T-cell (primary cell): ENCODE measurements around the gene ATG3. TPM values are rescaled to one million over a fixed set of nuclear protein-coding genes. Genes with fewer than 3 reads are reported as not detected.
"Not testable (repeated sequence)": the region's sequence is repeated elsewhere in the genome, so short reads cannot be mapped to it uniquely, and the experiment has no call there.

Experiments
- ATAC-seq, 4 experiments: fragments of 200-7000 bp in 3 of 4; fragments of 150-1000 bp in 1 of 4; cut with Tn5 transposase; replicated peaks in 1 of 4; 1 replicate in 3 of 4; 2 replicates in 1 of 4; pipeline ENCODE4 v1.10.0; 2021; ENCODE audit warnings: moderate library complexity in 3 of 4, mild to moderate bottlenecking in 2 of 4, moderate number of reproducible peaks in 1 of 4
- CTCF ChIA-PET, 2 donors: fragments of 300-600 bp; sonication (Branson Sonifier 250); formaldehyde crosslinking; loops; one replicate each; lab custom pipeline; 2022; ENCODE audit warnings: antibody characterized with exemption in 2 of 2; lab: Charles Lee
- POLR2A ChIA-PET, 2 donors: fragments of 300-600 bp; sonication (Branson Sonifier 250); formaldehyde crosslinking; loops; one replicate each; lab custom pipeline; 2022; ENCODE audit warnings: antibody characterized with exemption in 2 of 2; lab: Charles Lee
- DNase-seq, 35 experiments: peaks; one replicate each; pipeline versions ENCODE4 v3.0.0 to v3.0.0-alpha.2; 2013 to 2023
- H3K27ac ChIP-seq: one replicate; pipeline ENCODE4 v1.5.1; 2013; ENCODE audit warnings: low read length
- H3K27me3 ChIP-seq, 2 experiments: replicated peaks in 1 of 2; 1 replicate in 1 of 2; 2 replicates in 1 of 2; pipeline versions ENCODE4 v1.6.1 to v1.7.0; 2013; ENCODE audit warnings: low read length in 1 of 2, mixed read lengths in 1 of 2; ENCODE audit not compliant: control insufficient read depth in 2 of 2, insufficient read depth in 2 of 2; ENCODE audit errors: extremely low read depth in 1 of 2
- H3K36me3 ChIP-seq, 2 donors: 1 replicate in 1 of 2; 2 replicates in 1 of 2; pipeline versions ENCODE4 v1.6.1 to v1.7.0; 2013; ENCODE audit warnings: low read length in 1 of 2; ENCODE audit not compliant: control insufficient read depth in 2 of 2, insufficient read depth in 1 of 2; ENCODE audit errors: extremely low read depth in 1 of 2
- H3K4me1 ChIP-seq, 2 experiments: 1 replicate in 1 of 2; 2 replicates in 1 of 2; pipeline versions ENCODE4 v1.6.1 to v1.7.0; 2013; ENCODE audit warnings: low read length in 2 of 2, mixed read lengths in 1 of 2; ENCODE audit not compliant: insufficient read depth in 2 of 2, control insufficient read depth in 1 of 2; ENCODE audit errors: extremely low read depth in 1 of 2
- H3K4me3 ChIP-seq, 2 donors: 1 replicate in 1 of 2; 2 replicates in 1 of 2; pipeline versions ENCODE4 v1.5.1 to v1.7.0; 2013; ENCODE audit warnings: mild to moderate bottlenecking in 2 of 2, low read length in 1 of 2, moderate library complexity in 1 of 2; ENCODE audit not compliant: control insufficient read depth in 1 of 2; ENCODE audit errors: extremely low read depth in 1 of 2
- H3K9me3 ChIP-seq: 2 replicates; pipeline ENCODE4 v1.7.0; 2013
- H3K27ac Mint-ChIP-seq, 2 donors: one replicate each; pipeline ENCODE4 v1.8.0; 2020 to 2021; ENCODE audit warnings: mild to moderate bottlenecking in 2 of 2, mixed read lengths in 2 of 2
- H3K27me3 Mint-ChIP-seq, 2 donors: one replicate each; pipeline ENCODE4 v1.8.0; 2021 to 2022; ENCODE audit warnings: mixed read lengths in 2 of 2
- H3K36me3 Mint-ChIP-seq: one replicate; pipeline ENCODE4 v1.8.0; 2021; ENCODE audit warnings: mixed read lengths
- H3K4me1 Mint-ChIP-seq, 3 donors: one replicate each; pipeline ENCODE4 v1.8.0; 2020 to 2022; ENCODE audit warnings: mixed read lengths in 3 of 3, mild to moderate bottlenecking in 1 of 3
- H3K4me3 Mint-ChIP-seq, 3 donors: one replicate each; pipeline ENCODE4 v1.8.0; 2020 to 2022; ENCODE audit warnings: mild to moderate bottlenecking in 3 of 3, mixed read lengths in 3 of 3, moderate library complexity in 3 of 3
- H3K9me3 Mint-ChIP-seq, 3 donors: one replicate each; pipeline ENCODE4 v1.8.0; 2020 to 2022; ENCODE audit warnings: mixed read lengths in 3 of 3
- WGBS: methylation state at CpG from one replicate; pipeline ENCODE4 v1.1.5; 2013; ENCODE audit warnings: missing lambda C conversion rate; ENCODE audit not compliant: insufficient coverage; 5-methylcytosine and 5-hydroxymethylcytosine counted together
- total RNA-seq, 35 experiments: library from RNA in 6 of 35; stranded (reverse) in 6 of 35; fragments of 120-200 nt in 1 of 35; gene quantifications; one replicate each; pipeline versions ENCODE4 v1.2.1 to v1.2.4 and lab custom pipeline; 2013 to 2026

ATG3 gene
- total RNA-seq, 5 donors from 2014 or later (not counting 1 experiment from before 2014, with no cell fraction given): 40.5 to 51.1 (median 49.0) TPM

DNA sequence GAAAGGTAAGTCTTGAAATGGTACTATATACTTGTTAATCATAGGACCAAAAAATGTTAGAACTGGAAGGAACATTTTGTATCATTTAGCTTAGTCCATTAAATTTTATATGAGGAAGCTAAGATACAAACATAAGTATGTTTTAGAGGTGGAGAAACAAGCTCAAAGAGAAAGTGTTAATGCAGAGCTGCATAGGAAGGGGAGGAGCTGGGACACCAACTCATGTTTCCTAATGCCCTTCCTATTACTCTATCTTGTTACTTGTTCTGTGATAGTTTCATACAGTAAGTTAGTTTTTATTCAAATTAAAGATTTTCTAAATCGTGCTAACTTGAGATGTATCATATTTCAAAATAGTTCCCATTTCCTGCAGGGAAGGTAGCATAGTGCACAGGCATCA, 7.5 kb upstream of the ATG3 start:
- ChIA-PET POLR2A (interaction anchor here (0.6 to 1.3 kb wide), 2 partner anchors 9 to 15 kb away, joined by 3 to 6 read pairs; no protein-coding TSS in a partner anchor), CTCF (interaction anchor here (0.7 to 1.8 kb wide), 5 partner anchors 9 to 76 kb away, joined by 3 to 5 read pairs (median 4); no protein-coding TSS in a partner anchor)
- Histone ChIP-seq H3K4me3 (no peak overlapping the region), H3K36me3 (peaks cover 3 to 52% of the 10 kb centered on the region in 2 donors), H3K4me1 (no peaks in the 10 kb centered on the region), H3K27me3 (no peaks in the 10 kb centered on the region), H3K9me3 (no peaks in the 10 kb centered on the region), H3K27ac (no peak overlapping the region)
- Mint-ChIP-seq H3K27ac (no peak overlapping the region), H3K4me3 (no peak overlapping the region), H3K4me1 (peaks cover 23 to 26% (median 26%) of the 10 kb centered on the region in 3 donors), H3K36me3 (peaks cover 58% of the 10 kb centered on the region), H3K9me3 (no peaks in the 10 kb centered on the region), H3K27me3 (no peaks in the 10 kb centered on the region)
- DNase-seq (no peak), ATAC-seq (no peak)
- WGBS: no CpG with 5 or more reads among the region's 1 CpG

DNA sequence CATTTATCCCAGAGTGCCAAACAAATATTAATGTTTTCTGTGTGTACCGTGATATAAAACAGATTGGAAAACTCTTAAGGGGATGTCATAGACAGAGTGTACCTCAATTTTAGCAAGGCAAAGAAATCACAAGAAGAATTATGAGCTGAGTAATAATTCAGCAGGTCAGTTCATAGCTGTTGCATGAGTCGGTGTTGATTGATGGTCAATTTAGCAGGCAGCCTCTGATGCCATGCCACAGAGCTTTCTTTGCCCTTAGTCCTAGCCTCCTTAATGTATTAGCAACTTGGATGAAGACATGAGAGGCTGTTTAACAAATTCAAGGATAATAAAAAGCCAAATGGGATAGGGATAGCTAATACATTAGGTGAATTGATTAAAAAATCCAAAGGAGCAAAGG, 6.9 kb upstream of the ATG3 start:
- Histone ChIP-seq H3K4me1 (no peaks in the 10 kb centered on the region), H3K9me3 (no peaks in the 10 kb centered on the region), H3K27me3 (no peaks in the 10 kb centered on the region), H3K27ac (no peak overlapping the region), H3K36me3 (peaks cover 3 to 47% of the 10 kb centered on the region in 2 donors), H3K4me3 (no peak overlapping the region)
- H3K27ac Mint-ChIP-seq: no peak overlapping the region
- no peak for ATAC-seq
- no peaks in the 10 kb centered on the region for H3K9me3 Mint-ChIP-seq
- 83% methylated on average over 1 of the region's 2 CpGs for WGBS
- ChIA-PET CTCF (interaction anchor here (0.7 to 1.8 kb wide), 5 partner anchors 10 to 76 kb away, joined by 3 to 5 read pairs (median 4); no protein-coding TSS in a partner anchor), POLR2A (interaction anchor here (0.6 to 1.3 kb wide), 2 partner anchors 8 to 15 kb away, joined by 3 to 6 read pairs; no protein-coding TSS in a partner anchor)
- H3K36me3 Mint-ChIP-seq: peaks cover 62% of the 10 kb centered on the region
- H3K4me3 Mint-ChIP-seq: no peak overlapping the region
- H3K27me3 Mint-ChIP-seq: no peaks in the 10 kb centered on the region
- peaks cover 28 to 32% (median 32%) of the 10 kb centered on the region in 3 donors for H3K4me1 Mint-ChIP-seq
- no peak for DNase-seq

DNA sequence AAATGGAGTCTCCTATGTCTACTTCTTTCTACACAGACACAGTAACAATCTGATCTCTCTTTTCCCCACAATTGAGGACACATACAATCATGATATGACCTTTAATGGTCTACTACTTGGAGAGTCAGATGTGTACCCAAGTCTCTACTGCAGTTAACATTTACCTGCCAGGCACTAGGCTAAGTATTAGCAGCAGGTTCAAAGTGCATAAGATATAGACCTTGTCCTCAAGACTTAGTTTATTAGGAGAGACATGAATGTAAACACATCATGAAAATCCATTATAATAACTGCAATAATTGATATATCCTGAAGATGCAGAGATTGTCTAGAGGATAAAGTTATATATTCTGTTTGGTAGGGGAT, 3.2 kb upstream of the ATG3 start:
- ChIA-PET CTCF (no interaction called here), POLR2A (no interaction called here)
- ATAC-seq (no peak), DNase-seq (no peak)
- no peaks in the 10 kb centered on the region for H3K27me3 ChIP-seq
- no peak overlapping the region for H3K27ac ChIP-seq
- peaks cover 47 to 52% (median 49%) of the 10 kb centered on the region in 3 donors for H3K4me1 Mint-ChIP-seq
- no peak overlapping the region for H3K4me3 Mint-ChIP-seq
- H3K36me3 ChIP-seq: peaks cover 0 to 21% of the 10 kb centered on the region in 2 donors
- peaks cover 38% of the 10 kb centered on the region for H3K36me3 Mint-ChIP-seq
- no peaks in the 10 kb centered on the region for H3K9me3 Mint-ChIP-seq
- peaks cover 7 to 15% of the 10 kb centered on the region in 2 experiments for H3K4me1 ChIP-seq
- H3K4me3 ChIP-seq: no peak overlapping the region
- no peak overlapping the region for H3K27ac Mint-ChIP-seq
- no peaks in the 10 kb centered on the region for H3K27me3 Mint-ChIP-seq
- no peaks in the 10 kb centered on the region for H3K9me3 ChIP-seq

DNA sequence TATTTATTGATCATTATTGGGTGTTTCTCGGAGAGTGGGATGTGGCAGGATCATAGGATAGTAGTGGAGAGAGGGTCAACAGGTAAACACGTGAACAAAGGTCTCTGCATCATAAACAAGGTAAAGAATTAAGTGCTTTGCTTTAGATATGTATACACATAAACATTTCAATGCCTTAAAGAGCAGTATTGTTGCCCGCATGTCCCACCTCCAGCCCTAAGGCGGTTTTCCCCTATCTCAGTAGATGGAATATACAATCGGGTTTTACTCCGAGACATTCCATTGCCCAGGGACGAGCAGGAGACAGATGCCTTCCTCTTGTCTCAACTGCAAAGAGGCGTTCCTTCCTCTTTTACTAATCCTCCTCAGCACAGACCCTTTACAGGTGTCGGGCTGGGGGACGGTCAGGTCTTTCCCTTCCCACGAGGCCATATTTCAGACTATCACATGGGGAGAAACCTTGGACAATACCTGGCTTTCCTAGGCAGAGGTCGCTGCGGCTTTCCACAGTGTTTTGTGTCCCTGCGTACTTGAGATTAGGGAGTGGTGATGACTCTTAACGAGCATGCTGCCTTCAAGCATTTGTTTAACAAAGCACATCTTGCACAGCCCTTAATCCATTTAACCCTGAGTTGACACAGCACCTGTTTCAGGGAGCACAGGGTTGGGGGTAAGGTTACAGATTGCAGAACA, 2.6 kb upstream of the ATG3 start:
- H3K27me3 Mint-ChIP-seq, DNase-seq, POLR2A ChIA-PET, H3K4me3 Mint-ChIP-seq, H3K27ac Mint-ChIP-seq, ATAC-seq, H3K9me3 Mint-ChIP-seq, H3K9me3 ChIP-seq, H3K4me3 ChIP-seq, H3K27me3 ChIP-seq, H3K27ac ChIP-seq, CTCF ChIA-PET: not testable (repeated sequence)
- WGBS: no CpG with 5 or more reads among the region's 15 CpGs
- Histone ChIP-seq H3K4me1 (peaks cover 10 to 20% of the 10 kb centered on the region in 2 experiments), H3K36me3 (peaks cover 0 to 16% of the 10 kb centered on the region in 2 donors)
- Mint-ChIP-seq H3K4me1 (peaks cover 51 to 57% (median 52%) of the 10 kb centered on the region in 3 donors), H3K36me3 (peaks cover 34% of the 10 kb centered on the region)

DNA sequence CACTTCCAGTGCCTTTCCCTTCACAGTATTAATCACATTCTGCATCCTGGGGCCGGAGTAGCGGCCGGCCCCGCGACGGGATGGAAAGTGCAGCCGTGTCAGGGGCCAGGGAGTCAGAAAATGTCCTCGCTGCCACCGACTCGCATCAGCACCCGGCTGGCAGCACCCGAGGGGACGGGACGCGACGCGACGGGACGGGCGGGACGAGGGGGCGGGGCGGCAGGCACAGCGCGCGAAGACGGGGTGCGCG, 353 bp downstream of the ATG3 start:
- Mint-ChIP-seq H3K36me3 (peaks cover 22% of the 10 kb centered on the region), H3K27ac (peak overlapping the region; percentile 87 to 90), H3K4me1 (peaks cover 53 to 64% (median 54%) of the 10 kb centered on the region in 3 donors), H3K4me3 (peak overlapping the region; percentile 83 to 98 (median 96)), H3K9me3 (no peaks in the 10 kb centered on the region), H3K27me3 (no peaks in the 10 kb centered on the region)
- ChIA-PET CTCF (interaction anchor here (0.9 to 1.2 kb wide), 4 partner anchors 40 to 1184 kb away, joined by 3 read pairs; no protein-coding TSS in a partner anchor), POLR2A (interaction anchor here (0.7 to 1.1 kb wide), 2 partner anchors 10 to 713 kb away, joined by 5 to 11 read pairs; no protein-coding TSS in a partner anchor)
- Histone ChIP-seq H3K27ac (peak overlapping the region; percentile 94), H3K9me3 (no peaks in the 10 kb centered on the region), H3K4me3 (peak overlapping the region; percentile 60 to 84), H3K4me1 (peaks cover 19 to 22% of the 10 kb centered on the region in 2 experiments), H3K36me3 (peaks cover 0 to 11% of the 10 kb centered on the region in 2 donors), H3K27me3 (no peaks in the 10 kb centered on the region)
- DNase-seq (peak in 10 of 35 experiments; percentile 70 to 79 (median 76)), ATAC-seq (peak; percentile 53 to 66 (median 64))
- WGBS: 0% methylated on average over 29 of the region's 29 CpGs

DNA sequence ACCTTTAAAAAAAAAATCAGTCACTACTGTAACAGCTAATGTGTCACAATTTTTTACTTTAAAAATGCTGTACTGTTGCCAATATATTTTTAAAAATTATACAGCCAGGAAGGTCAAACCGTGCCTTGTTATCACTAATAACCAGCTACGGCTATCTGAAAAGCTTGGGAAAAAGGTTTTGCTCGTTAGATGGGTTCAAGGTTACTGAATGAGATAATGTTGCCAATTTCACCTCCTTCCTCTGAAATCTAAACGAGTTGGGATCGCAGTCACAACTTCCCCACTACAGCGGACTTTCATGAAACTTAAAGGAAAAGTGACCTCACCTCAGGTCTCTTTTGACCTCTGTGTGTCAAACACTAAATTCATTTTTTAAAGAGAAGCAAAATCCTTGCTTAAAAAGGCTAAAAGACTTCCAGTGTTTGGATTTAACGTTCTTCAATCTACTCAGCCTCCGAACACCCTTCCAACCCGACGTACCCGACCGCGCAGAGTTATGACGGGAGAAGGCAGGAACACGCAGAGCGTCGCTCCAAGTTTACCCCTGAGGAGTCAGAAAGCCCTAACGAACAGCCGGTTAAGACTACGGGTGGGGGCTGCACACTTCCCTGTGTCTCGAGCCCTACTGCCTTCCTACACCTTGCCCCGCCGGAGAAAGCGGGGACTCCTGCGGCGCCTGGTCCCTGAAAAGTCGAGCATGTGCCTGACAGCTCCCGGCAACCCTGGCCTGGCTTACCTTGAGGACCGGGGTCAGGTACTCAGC, 860 bp downstream of the ATG3 start:
- Mint-ChIP-seq H3K27ac (peak overlapping the region; percentile 87 to 90), H3K36me3 (peaks cover 19% of the 10 kb centered on the region), H3K9me3 (no peaks in the 10 kb centered on the region), H3K4me3 (peak overlapping the region; percentile 83 to 98 (median 96)), H3K4me1 (peaks cover 52 to 62% (median 56%) of the 10 kb centered on the region in 3 donors), H3K27me3 (no peaks in the 10 kb centered on the region)
- under 1% methylated on average over 24 of the region's 29 CpGs for WGBS
- Histone ChIP-seq H3K4me1 (peaks cover 19 to 22% of the 10 kb centered on the region in 2 experiments), H3K4me3 (peak overlapping the region; percentile 60 to 84), H3K36me3 (peaks cover 0 to 8% of the 10 kb centered on the region in 2 donors), H3K27me3 (no peaks in the 10 kb centered on the region), H3K27ac (peak overlapping the region; percentile 94), H3K9me3 (no peaks in the 10 kb centered on the region)
- peak; percentile 10 to 16 (median 12) for ATAC-seq
- ChIA-PET CTCF (interaction anchor here (0.5 to 1.4 kb wide), 7 partner anchors 28 to 1184 kb away, joined by 3 to 5 read pairs (median 3); no protein-coding TSS in a partner anchor), POLR2A (interaction anchor here (0.7 to 1.1 kb wide), 5 partner anchors 8 to 1958 kb away, joined by 3 to 11 read pairs (median 5); no protein-coding TSS in a partner anchor)
- peak in 33 of 35 experiments; percentile 45 to 79 (median 64) for DNase-seq
